ENCODE measurements around the gene ISG20L2.

The ISG20L2 gene

DNA sequence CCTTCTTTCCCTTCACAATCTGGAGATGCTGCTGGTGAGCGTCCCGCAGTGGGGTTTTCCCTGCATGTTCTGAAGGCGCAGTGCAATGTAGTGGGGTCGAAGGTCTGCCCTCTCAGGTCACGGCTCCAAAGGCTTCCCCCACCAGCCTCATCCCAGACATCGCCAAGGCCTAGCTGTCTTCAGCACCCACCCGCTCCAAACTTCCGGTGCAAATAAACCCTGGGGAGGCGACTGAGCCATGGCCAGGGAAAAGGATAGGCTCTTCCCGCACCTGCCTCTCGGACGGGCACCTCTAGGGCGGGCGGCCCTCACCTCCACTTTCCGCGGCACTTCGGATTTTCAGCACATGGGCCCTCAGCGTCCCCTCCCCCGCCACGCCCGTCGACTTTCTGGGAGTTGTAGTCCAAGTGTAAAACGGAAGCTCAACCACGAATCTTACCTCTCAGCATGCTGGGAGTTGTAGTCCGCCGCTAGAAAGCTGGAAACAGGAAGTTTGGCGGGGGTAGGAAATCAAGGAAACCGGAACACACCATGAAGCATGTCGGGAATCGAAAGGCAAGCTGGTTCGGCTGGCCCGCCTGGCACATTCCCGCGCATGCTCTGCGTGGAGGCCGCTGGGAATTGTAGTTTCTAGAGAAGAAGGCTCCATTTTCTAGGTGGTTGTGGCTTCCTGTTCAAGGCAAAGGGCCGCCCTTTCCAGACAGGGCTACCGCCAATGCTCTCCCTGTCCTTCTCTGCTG is 12.3 kb upstream of the ISG20L2 start, which contains the start of gene MRPL24:
MRPL24 (minus strand) TSS at position 348 of the 740 bp plus-strand sequence. CDS start 2,384 bp downstream, outside the sequence.
- peak; percentile 100 for DNase-seq (ENCODE audit: low spot score)

DNA sequence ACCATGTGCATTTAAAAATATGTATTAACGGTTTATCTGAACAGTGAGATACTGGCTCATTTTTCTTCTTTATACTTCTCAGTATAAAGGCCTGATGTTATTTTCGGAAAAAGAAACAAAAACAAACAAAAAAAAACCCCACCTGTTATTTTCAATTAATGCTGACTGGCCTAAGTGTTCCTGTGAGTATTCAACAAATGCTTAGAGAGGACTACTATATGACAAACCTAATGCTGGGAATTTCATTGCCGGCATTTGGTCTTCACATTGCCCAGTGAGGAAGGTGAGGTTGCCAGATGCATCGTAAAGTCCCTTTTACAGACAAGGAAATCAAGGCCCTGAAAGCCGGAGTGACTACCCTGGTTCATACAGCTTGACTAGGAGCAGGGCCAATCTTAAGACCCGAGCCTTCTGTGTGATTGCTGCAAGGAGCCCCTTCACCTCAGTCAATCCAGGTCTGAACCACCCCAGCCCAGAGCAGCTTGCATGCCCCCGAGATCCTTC is 11.7 kb upstream of the ISG20L2 start:
- peak; percentile 53 for DNase-seq (ENCODE audit: low spot score)

DNA sequence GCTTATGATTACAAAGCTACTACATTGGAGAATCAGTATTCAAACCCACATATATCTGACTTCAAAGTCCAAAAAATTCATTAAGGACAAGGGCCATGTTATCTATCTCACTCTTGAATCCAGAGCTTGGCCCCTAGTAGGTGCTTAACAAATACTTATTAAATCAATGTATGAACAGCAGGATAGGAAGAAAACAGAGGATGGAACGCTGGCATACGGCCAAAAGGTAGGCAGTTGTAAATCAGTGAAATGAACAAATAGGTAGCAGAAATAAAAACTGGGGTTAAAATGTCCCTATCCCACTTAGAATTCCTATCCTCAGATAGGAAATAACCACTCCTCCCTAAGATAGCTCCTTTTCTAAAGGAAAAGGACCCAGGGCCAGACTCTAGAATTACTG is 10.3 kb upstream of the ISG20L2 start:
- DNase-seq (ENCODE audit: low spot score): no peak

DNA sequence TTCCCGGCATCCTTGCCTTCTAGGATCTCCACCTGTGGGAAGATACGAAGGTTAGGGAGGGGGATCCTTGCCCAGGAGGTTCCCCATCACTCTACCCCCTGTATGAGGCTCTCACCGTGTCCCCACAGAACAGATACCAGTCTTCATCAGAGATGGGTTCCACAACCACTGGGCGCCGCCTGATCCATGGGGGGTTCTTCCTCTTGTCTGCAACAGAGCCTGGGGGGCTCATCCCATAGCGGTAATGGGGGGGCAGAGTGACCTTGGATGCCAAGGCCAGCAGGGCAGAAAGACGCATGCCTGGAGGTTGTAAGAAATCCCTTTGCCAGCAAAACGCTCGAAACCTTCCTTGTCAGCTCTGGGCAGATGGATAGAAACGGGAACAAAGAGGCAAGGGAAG is 9.8 kb upstream of the ISG20L2 start:
- DNase-seq (ENCODE audit: low spot score): no peak

DNA sequence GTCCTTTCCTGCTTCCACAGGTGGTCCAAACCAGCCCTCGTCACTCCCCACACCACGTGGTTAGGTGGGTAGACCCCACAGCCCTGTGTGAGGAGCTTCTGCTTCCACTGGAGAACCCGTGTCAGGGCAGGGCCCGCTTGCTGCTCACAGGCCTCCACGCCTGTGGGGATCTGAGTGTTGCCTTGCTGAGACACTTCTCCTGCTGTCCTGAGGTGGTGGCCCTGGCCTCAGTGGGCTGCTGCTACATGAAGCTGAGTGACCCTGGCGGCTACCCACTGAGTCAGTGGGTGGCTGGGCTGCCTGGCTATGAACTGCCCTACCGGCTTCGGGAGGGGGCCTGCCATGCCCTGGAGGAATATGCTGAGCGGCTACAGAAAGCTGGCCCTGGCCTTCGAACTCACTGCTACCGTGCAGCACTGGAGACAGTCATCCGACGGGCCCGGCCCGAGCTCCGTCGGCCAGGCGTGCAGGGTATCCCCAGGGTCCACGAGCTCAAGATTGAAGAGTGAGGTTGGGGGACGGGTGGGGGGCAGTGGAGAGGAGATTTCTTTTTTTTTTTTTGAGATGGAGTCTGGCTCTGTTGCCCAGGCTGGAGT is 5.5 kb upstream of the ISG20L2 start:
- DNase-seq (ENCODE audit: low spot score): no peak

GRCh38 chr1:156727926-156728598 is 504 bp downstream of the ISG20L2 start, which contains the start of gene METTL25B:
TSS of gene METTL25B (plus strand) at chr1:156728469. CDS start at chr1:156729105, 636 bp downstream.
- peak; percentile 86 for DNase-seq (ENCODE audit: low spot score)

DNA sequence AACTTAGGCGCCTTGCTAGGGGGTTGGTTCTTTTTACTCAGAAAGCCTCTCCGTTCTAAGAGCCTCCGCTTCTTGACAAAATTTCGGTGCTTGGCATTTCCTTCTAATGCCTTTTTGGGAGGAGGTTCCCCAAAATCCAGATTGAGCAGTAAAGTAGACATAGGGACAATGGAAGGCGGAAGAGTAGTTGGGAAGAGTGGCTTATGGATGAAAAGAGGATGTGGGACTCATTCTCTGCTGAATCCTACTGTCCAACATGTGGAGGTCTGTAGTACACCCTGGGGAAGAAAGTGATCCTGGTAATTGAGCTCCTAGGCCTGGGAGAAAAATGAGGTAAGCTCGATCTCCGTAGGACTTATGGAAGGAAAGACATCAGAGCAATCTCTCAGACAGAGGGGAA is 1.1 kb downstream of the ISG20L2 start:
- DNase-seq (ENCODE audit: low spot score): peak; percentile 56

DNA sequence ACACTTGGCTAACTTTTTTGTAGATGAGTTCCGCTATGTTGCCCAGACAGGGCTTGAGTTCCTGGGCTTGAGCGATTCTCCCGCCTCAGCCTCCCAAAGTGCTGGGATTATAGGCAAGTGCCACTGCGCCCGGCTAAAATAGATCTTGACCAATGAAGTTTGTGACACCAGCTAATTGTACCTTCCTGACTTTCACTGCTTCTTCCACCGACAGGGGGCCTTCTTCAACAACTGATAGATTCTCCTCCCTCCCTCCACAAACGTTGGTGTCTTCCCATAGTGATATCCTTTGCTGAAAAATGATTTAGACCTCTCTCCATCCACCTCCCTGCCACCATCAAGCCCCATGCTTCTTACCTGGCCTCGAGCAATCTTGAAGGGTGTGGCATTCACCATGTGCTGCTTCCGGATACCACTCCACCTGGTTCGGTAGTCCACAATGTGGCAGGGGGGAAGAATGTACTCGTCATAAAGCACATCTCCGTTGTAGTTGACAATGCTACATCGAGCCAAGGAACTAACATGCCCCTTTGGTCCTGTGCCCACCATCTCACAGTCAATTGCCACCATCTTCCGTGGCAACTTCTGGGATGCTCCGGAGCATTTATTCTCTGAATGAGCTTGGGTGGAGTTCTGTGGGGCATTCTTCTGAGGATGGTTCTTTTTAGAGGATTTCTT is 1.9 kb downstream of the ISG20L2 start:
- peak; percentile 90 for DNase-seq (ENCODE audit: low spot score)

GRCh38 chr1:156725683-156726280 is 2.8 kb downstream of the ISG20L2 start:
- peak; percentile 95 for DNase-seq (ENCODE audit: low spot score)

DNA sequence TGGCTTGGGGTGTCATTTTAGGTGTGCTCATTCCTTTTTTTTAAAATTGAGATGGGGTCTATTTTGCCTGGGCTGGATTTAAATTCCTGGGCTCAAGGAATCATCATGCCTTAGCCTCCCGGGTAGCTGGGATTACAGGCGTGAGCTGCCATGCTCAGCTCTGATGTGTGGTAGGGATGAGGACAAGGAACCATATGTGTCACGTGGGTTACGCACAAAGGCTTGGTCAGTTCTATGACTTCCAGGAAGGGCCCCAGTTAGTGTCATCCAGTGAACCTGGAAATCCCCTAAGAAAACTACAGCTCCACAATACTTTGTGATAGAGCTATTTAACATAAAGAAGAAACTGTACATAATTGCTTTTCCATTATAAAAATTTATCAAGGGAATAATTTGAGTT is 7.0 kb downstream of the ISG20L2 start:
- no peak for DNase-seq (ENCODE audit: low spot score)

DNA sequence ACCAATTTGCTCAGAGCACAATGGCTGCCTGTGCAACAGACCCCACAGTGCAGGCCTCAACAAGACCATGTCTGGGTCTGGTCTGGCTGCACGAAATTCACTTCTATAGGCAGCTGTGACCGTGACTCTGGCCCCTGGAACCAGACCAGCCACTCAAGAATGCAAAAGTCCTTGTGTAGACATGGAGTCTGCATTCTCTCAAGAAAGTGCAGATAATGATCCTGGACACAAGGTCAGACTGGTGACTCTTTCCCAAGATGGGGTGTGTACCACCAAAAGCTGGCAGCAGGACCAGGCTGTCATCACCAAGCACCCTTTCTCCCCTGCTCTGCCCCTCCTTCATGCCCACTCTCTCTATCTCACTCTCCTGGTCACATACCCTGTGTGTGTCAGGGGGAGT is 7.4 kb downstream of the ISG20L2 start:
- DNase-seq (ENCODE audit: low spot score): no peak

DNA sequence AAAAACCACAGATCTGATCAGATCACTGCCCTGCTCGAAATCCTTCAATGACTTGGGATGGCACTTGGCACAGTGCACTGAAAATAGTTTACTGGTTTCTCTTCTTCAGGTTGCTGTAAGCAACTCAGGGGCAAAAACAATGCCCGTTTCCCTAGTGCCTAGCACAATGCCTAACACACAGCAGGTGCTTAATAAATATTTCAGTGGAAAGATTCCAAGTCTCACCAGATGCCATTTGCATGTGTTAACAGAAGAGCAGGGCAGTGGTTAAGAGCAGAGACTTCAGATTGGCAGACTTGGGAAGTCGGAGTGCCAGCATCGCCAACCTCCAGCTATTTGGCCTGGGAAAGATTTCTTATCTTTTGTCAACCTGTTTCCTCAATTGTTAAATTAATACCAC is 11.2 kb downstream of the ISG20L2 start:
- DNase-seq (ENCODE audit: low spot score): no peak

DNA sequence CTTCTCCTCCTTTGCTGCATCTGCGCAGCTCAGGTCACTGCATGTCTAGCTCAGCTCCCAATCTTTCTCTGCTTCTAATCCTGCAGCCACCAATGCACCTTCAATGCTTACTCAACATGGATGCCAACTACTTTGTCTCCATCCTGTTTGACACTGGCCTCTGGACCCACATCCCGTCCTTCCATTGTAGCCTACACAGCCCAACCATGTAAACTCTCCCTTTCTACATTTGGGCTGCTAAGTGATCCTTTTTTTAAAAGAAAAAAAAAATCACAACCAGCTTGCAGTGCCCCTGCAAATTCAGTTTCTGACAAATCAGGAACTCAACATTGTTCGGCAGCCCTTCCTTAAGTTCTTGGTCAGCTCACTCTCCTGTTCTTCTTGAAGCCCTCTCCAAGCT is 13.7 kb downstream of the ISG20L2 start:
- no peak for DNase-seq (ENCODE audit: low spot score)

DNA sequence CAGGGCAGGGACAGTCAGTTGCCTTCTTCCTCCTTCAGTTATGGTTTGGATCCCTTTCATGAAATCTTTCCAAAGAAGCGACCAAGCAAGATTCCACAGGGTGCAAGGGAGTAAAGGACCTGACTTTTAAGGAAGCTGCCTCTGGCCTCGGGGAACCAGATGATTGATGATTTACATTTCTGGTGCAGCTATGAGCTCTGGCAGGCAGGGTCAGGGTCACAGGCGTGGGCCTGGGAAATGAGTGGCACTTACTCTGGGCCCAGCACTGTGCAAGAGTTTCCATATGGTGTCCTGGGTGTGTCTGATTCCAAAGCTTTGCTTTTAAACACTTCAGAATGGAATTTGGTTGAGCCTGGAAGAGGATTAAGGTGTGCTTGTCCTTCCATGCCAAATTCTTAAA is 15.9 kb downstream of the ISG20L2 start:
- DNase-seq (ENCODE audit: low spot score): no peak

- DNase-seq (ENCODE audit: low spot score): no peak
These were observed 17.4 kb downstream of the ISG20L2 start for GRCh38 chr1:156711011-156711817.

DNA sequence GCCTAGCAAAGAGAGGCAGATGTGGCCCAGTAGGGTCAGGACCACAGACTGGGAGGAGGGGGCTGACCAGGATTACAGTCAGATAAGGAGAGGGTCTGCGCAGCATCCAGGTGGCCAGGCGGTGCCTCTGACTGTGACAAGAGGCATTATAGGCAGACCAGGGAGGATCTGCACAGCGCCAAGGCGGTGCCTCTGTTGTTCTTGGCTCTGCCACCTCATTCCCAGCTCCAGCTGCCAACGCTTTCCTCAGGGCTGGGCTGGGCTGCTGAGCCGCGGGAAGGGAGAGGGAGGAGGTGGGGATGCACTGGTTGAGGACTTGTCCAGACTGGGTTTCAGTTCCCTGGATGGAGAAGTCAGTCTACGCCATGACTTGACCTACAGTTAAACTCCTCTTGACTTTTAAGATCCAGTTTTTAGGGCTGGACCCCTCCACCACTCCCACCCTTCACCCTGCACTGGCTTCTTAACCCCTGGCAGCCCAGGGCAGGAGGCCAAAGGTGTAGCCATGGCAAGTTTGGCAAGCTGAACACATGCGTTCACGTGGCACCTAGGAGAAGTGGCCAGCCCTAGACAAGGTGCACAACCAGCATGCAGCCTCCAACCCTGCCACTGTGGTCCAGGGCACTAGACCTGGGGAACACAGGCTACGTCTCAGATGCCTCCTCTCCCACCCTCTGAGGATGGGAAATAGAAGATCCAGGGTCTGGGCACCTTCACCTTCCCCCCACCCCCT is 18.6 kb downstream of the ISG20L2 start:
- DNase-seq (ENCODE audit: low spot score): no peak

- DNase-seq (ENCODE audit: low spot score): no peak
These were observed 19.5 kb downstream of the ISG20L2 start for GRCh38 chr1:156709031-156709430.

DNA sequence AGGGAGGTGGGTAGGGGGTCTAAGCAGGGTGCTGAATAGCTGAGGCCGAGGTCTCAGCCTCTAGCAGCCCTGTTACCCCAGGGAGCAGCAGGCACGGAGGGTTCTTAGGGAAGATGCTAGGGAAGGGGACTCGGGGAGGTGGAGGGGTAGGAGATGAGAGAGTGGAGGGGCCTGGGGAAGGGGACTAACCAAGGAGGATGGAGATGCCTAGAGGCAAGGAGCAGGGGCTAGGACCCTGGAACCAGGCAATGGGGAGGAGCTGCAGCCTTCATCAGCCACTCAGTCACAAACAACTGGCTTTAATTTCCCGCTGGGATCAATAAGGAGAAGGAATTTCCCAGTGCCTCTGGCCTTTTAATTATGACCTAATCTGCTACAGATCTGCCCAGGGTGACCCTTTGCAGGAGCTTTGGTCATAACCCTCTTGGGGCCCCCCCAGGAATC is 20.3 kb downstream of the ISG20L2 start:
- no peak for DNase-seq (ENCODE audit: low spot score)

DNA sequence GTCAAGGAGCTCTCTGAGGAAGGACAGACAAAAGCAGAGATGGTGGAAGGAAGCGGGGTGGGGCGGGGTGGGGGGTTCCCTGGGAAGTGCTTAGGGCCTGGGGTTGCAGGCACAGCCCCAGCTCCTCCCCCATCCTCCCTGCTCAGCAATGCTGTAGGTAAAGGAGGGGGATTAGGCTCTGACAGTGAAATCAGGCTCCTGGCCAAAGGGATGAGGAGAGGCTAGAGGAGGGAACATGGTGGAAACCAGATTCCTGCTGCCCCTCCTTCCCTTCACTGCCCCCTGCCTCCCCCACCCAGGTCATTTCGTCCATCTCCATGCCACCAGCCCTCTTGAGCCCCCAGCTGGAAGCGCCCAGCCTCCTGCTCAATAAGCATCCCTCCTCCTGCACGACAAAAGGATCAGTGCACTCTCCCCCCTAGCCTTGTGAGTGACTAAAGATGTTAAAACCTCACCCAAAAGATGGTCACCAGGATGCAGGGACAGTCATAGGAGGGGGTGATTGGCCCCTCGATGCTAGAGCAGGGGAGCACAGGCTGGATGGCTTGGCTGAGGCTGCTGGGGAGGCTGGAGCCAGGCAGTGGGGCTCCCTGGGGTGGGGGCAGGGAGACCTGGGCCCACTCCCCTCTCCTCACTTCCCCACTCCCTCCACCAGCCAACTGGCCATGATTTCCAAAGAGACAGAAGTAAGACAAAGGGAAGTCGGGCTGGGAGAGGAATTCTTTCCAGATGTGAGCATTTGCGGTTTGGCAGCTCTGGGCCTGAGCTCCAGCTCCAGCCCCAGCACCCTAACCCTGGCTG is 20.9 kb downstream of the ISG20L2 start:
- DNase-seq (ENCODE audit: low spot score): no peak
